Measurements from ENCODE around the gene COLEC11. TPM values are rescaled to one million over a fixed set of nuclear protein-coding genes. Genes with fewer than 3 reads are reported as not detected.

The COLEC11 gene
- not detected in 2 replicates for total RNA-seq (2022)
- Bru-seq, nascent RNA: percentile 20 among the genes with signal in this experiment
- percentile 21 among the genes with signal in this experiment for BruChase-seq, experiment 1, labeled RNA remaining after a 6-hour chase
- percentile 27 among the genes with signal in this experiment for BruChase-seq, experiment 2, labeled RNA remaining after a 2-hour chase
- long read RNA-seq: 0 reads

DNA sequence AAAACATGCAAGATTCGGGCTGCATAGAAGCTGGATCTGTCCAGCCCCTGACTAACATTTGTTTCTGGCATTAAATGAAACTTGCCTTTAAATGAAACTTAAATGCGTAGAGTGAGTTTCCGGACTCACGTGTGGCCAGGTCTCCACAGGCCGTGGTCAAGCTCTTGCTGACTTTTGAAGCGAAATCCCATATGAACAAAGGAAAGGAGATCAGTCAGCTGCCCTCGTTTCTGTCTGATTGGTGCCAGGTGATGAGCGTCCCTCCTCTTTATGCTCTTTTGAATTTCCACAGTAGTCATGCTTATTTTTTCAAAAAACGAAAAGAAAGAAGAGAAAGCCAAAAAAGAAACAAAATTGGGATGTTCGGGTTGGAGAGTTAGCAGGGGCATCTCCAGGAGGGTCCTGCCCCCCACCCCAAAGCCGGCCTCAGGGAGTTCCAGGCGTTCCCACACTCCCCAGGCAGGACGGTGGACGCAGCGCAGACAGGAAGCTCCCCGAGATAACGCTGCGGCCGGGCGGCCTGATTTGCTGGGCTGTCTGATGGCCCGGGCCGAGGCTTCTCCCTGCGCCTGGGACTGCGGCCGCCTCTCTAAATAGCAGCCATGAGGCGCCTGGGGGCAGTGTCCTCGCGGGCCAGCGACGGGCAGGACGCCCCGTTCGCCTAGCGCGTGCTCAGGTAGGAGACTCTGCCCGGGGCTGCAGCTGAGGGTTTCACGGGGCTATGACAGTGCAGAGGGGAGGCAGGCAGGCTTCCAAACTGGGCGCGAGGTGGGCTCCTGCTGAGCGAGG, at the start of gene COLEC11:
TSS of gene COLEC11 (plus strand) at position 620 of the 789 bp plus-strand sequence. CDS start 9,229 bp downstream, outside the sequence.
- TF ChIP-seq, protein P1, sequence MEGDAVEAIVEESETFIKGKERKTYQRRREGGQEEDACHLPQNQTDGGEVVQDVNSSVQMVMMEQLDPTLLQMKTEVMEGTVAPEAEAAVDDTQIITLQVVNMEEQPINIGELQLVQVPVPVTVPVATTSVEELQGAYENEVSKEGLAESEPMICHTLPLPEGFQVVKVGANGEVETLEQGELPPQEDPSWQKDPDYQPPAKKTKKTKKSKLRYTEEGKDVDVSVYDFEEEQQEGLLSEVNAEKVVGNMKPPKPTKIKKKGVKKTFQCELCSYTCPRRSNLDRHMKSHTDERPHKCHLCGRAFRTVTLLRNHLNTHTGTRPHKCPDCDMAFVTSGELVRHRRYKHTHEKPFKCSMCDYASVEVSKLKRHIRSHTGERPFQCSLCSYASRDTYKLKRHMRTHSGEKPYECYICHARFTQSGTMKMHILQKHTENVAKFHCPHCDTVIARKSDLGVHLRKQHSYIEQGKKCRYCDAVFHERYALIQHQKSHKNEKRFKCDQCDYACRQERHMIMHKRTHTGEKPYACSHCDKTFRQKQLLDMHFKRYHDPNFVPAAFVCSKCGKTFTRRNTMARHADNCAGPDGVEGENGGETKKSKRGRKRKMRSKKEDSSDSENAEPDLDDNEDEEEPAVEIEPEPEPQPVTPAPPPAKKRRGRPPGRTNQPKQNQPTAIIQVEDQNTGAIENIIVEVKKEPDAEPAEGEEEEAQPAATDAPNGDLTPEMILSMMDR (IDR thresholded peaks at IDR 0.05; ENCODE audit: unreplicated experiment): no peak
- no peak within 1 kb of the TSS for H3K27ac Mint-ChIP-seq (ENCODE audit: unreplicated experiment)
- H3K27me3 Mint-ChIP-seq (ENCODE audit: unreplicated experiment): peaks cover 24% of the 10 kb centered on the region
- H3K4me1 Mint-ChIP-seq (ENCODE audit: low read depth, unreplicated experiment): no peaks in the 10 kb centered on the region
- H3K36me3 Mint-ChIP-seq (ENCODE audit: insufficient read depth, unreplicated experiment): no peaks in the 10 kb centered on the region
- intact Hi-C loops (cut with micrococcal nuclease; ENCODE audit: unreplicated experiment): no loop called here
- H3K9me3 Mint-ChIP-seq (ENCODE audit: low read depth, unreplicated experiment): no peaks in the 10 kb centered on the region
- BruUV-seq (replicated peaks): no TSS peak
- H3K4me3 Mint-ChIP-seq (ENCODE audit: low read depth, unreplicated experiment): no peak within 1 kb of the TSS
- CTCF ChIA-PET: no interaction called here
- no peak for DNase-seq

DNA sequence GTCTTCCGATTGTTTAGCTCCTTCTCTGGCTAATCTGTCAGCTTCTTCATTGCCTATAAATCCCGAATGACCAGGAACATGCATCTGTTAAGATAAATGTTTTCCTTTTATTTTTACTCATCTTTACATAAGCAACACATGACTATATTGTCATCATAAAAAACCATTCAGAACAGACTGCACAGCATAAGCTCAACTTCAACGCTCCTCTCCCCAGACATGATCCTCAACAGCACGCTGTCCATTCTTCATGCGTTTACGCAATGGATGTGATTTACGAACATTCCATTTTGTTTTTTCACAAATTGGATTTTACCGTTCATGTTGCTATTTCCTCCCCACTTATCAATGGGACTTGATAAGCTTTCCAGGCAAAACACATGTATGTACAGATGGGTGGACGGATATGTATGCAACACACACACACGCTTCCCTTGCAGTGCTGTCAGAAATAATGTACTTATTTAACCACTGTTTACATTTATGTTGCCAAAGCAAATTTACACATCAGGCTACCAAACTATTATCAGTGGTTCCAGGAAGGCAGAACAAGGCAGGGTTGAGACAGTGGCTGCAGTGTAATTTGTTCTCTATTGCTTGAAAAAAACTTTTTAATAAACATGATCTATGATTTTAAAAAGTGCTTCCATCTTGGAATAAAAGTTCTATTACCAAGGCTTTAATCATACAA, 49.0 kb upstream of the COLEC11 start:
- CTCF ChIA-PET: interaction anchor here (0.7 kb wide), 1 partner anchor 351 kb away, joined by 5 read pairs; no protein-coding TSS in a partner anchor
- Mint-ChIP-seq H3K36me3 (ENCODE audit: insufficient read depth, unreplicated experiment) (peaks cover 79% of the 10 kb centered on the region), H3K4me3 (ENCODE audit: low read depth, unreplicated experiment) (no peak overlapping the region), H3K27ac (ENCODE audit: unreplicated experiment) (no peak overlapping the region), H3K27me3 (ENCODE audit: unreplicated experiment) (no peaks in the 10 kb centered on the region), H3K9me3 (ENCODE audit: low read depth, unreplicated experiment) (no peaks in the 10 kb centered on the region), H3K4me1 (ENCODE audit: low read depth, unreplicated experiment) (no peaks in the 10 kb centered on the region)
- DNase-seq: no peak
- TF ChIP-seq, protein P1 (IDR thresholded peaks at IDR 0.05; ENCODE audit: unreplicated experiment): no peak
- intact Hi-C loops (cut with micrococcal nuclease; ENCODE audit: unreplicated experiment): no loop called here
- no TSS peak for BruUV-seq (replicated peaks)

DNA sequence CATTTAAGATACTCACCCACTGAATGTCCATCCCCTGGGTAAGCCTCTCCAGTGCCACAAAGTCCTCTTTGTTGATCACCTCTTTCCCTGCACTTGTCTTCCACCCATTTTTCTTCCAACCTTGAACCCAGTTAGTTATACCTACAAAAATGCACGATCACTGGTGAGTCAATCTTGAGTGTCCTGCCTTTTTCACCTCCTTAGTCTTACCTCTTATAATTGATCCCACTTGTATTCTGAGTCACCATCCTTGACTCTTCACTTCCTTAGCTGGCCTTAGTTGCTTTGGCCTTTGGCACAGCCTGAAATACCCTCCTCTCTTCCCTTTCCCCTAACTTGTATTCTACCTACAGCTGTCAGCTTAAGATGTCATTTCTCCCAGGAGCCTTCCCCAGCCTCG, 47.0 kb upstream of the COLEC11 start:
- no peaks in the 10 kb centered on the region for H3K9me3 Mint-ChIP-seq (ENCODE audit: low read depth, unreplicated experiment)
- DNase-seq: no peak
- CTCF ChIA-PET: no interaction called here
- BruUV-seq (replicated peaks): no TSS peak
- no peaks in the 10 kb centered on the region for H3K27me3 Mint-ChIP-seq (ENCODE audit: unreplicated experiment)
- H3K4me3 Mint-ChIP-seq (ENCODE audit: low read depth, unreplicated experiment): no peak overlapping the region
- peaks cover 75% of the 10 kb centered on the region for H3K36me3 Mint-ChIP-seq (ENCODE audit: insufficient read depth, unreplicated experiment)
- intact Hi-C loops (cut with micrococcal nuclease; ENCODE audit: unreplicated experiment): no loop called here
- H3K27ac Mint-ChIP-seq (ENCODE audit: unreplicated experiment): no peak overlapping the region
- TF ChIP-seq, protein P1 (IDR thresholded peaks at IDR 0.05; ENCODE audit: unreplicated experiment): no peak
- no peaks in the 10 kb centered on the region for H3K4me1 Mint-ChIP-seq (ENCODE audit: low read depth, unreplicated experiment)

DNA sequence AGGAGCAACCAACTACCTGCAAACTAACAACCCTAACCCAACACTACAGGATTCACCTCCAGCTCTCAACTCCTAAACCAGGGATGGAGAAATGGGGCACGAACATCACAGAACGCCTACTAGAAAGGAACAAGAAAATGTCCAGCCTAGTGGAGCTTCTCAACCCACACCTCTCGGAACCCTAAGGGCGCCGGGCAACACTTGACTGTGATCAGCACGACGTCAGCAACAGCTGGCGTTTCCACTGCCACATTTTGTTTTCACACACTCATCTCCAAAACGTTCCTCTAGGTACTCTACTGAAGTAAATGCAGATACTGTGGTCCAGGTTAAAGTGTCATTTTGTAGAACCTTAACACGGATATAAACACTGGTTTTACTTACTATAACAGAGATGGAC, 41.0 kb upstream of the COLEC11 start:
- TF ChIP-seq, protein P1 (IDR thresholded peaks at IDR 0.05; ENCODE audit: unreplicated experiment): no peak
- no TSS peak for BruUV-seq (replicated peaks)
- Mint-ChIP-seq H3K4me1 (ENCODE audit: low read depth, unreplicated experiment) (no peaks in the 10 kb centered on the region), H3K9me3 (ENCODE audit: low read depth, unreplicated experiment) (no peaks in the 10 kb centered on the region), H3K27me3 (ENCODE audit: unreplicated experiment) (no peaks in the 10 kb centered on the region), H3K36me3 (ENCODE audit: insufficient read depth, unreplicated experiment) (peaks cover 84% of the 10 kb centered on the region), H3K27ac (ENCODE audit: unreplicated experiment) (no peak overlapping the region), H3K4me3 (ENCODE audit: low read depth, unreplicated experiment) (no peak overlapping the region)
- CTCF ChIA-PET: no interaction called here
- intact Hi-C loops (cut with micrococcal nuclease; ENCODE audit: unreplicated experiment): no loop called here
- no peak for DNase-seq
